Right atrium auricular region (tissue), 2 donors: ENCODE results near the gene FNBP1L. TPM values are rescaled to one million over a fixed set of nuclear protein-coding genes. Genes with fewer than 3 reads are reported as not detected.
"Not testable (repeated sequence)": the region's sequence is repeated elsewhere in the genome, so short reads cannot be mapped to it uniquely, and the experiment has no call there.

Experiments used
- DNase-seq: peaks from one replicate; pipeline ENCODE4 v3.0.0-alpha.2; 2019; ENCODE audit warnings: low spot score
- H3K27ac ChIP-seq, 2 donors: fragments of 200-600 bp; sonication (generic); 1 replicate in 1 of 2; 2 replicates in 1 of 2; pipeline ENCODE4 v1.5.1; 2016 to 2019
- H3K27me3 ChIP-seq, 2 donors: fragments of 200-600 bp; sonication (generic); one replicate each; pipeline versions ENCODE4 v1.5.1 to v1.6.0; 2017 to 2019
- H3K36me3 ChIP-seq: fragments of 200-600 bp; sonication (generic); one replicate; pipeline ENCODE4 v1.5.1; 2016
- H3K4me1 ChIP-seq, 2 donors: fragments of 200-600 bp; sonication (generic); one replicate each; pipeline versions ENCODE4 v1.5.1 to v1.6.0; 2017 to 2019
- H3K4me3 ChIP-seq, 2 donors: fragments of 200-600 bp; sonication (generic); 1 replicate in 1 of 2; 2 replicates in 1 of 2; pipeline ENCODE4 v1.5.1; 2017 to 2019; ENCODE audit warnings: mild to moderate bottlenecking in 1 of 2, moderate library complexity in 1 of 2
- H3K9me3 ChIP-seq, 2 donors: fragments of 200-600 bp; sonication (generic); one replicate each; pipeline ENCODE4 v1.5.1; 2019
- CTCF ChIP-seq, 2 donors: fragments of 200-600 bp; sonication (generic); IDR thresholded peaks; one replicate each; pipeline ENCODE4 v1.5.1; 2019; ENCODE audit warnings: antibody characterized with exemption in 2 of 2
- total RNA-seq, 2 donors: library from RNA; depleted of rRNA; stranded (reverse); fragments of >200 nt; gene quantifications; one replicate each; pipeline ENCODE4 v1.1.0, GENCODE V29; 2016

The FNBP1L gene
- total RNA-seq, 2 donors from 2014 or later = 13.9 to 17.8 TPM

GRCh38 chr1:93587354-93587753 lies 139.4 kb downstream of the FNBP1L start:
- Histone ChIP-seq H3K36me3 (peaks cover 30% of the 10 kb centered on the region), H3K27me3 (no peaks in the 10 kb centered on the region), H3K4me3 (no peak overlapping the region), H3K9me3 (no peaks in the 10 kb centered on the region), H3K27ac (no peak overlapping the region), H3K4me1 (peaks cover 0 to 41% of the 10 kb centered on the region in 2 donors)
- TF ChIP-seq CTCF (IDR thresholded peaks at IDR 0.05) = no peak
- DNase-seq = no peak

- Histone ChIP-seq H3K9me3 (no peaks in the 10 kb centered on the region), H3K27me3 (no peaks in the 10 kb centered on the region), H3K4me1 (peaks cover 0 to 50% of the 10 kb centered on the region in 2 donors), H3K27ac (no peak overlapping the region), H3K36me3 (peaks cover 22% of the 10 kb centered on the region), H3K4me3 (no peak overlapping the region)
- no peak for TF ChIP-seq CTCF (IDR thresholded peaks at IDR 0.05)
- no peak for DNase-seq
Measured at GRCh38 chr1:93588206-93588605, 140.3 kb downstream of the FNBP1L start.

- Histone ChIP-seq H3K36me3 (peaks cover 22% of the 10 kb centered on the region), H3K27ac (no peak overlapping the region), H3K27me3 (no peaks in the 10 kb centered on the region), H3K4me3 (no peak overlapping the region), H3K9me3 (no peaks in the 10 kb centered on the region), H3K4me1 (peaks cover 0 to 53% of the 10 kb centered on the region in 2 donors)
- TF ChIP-seq CTCF (IDR thresholded peaks at IDR 0.05) = no peak
- no peak for DNase-seq
Measured at GRCh38 chr1:93588955-93589354, 141.0 kb downstream of the FNBP1L start.

- H3K4me3 ChIP-seq, H3K9me3 ChIP-seq, DNase-seq, H3K27ac ChIP-seq, H3K27me3 ChIP-seq: not testable (repeated sequence)
- Histone ChIP-seq H3K36me3 (peaks cover 22% of the 10 kb centered on the region), H3K4me1 (peaks cover 0 to 51% of the 10 kb centered on the region in 2 donors)
Measured at GRCh38 chr1:93591291-93591675, 143.4 kb downstream of the FNBP1L start.

- no peak for DNase-seq
- Histone ChIP-seq H3K9me3 (no peaks in the 10 kb centered on the region), H3K4me1 (peaks cover 0 to 56% of the 10 kb centered on the region in 2 donors), H3K27ac (no peak overlapping the region), H3K4me3 (no peak overlapping the region), H3K36me3 (peaks cover 18% of the 10 kb centered on the region), H3K27me3 (no peaks in the 10 kb centered on the region)
- no peak for TF ChIP-seq CTCF (IDR thresholded peaks at IDR 0.05)
Measured at GRCh38 chr1:93591676-93592550, 144.0 kb downstream of the FNBP1L start.

- Histone ChIP-seq H3K4me1 (peaks cover 0 to 61% of the 10 kb centered on the region in 2 donors), H3K4me3 (no peak overlapping the region), H3K9me3 (no peaks in the 10 kb centered on the region), H3K27ac (no peak overlapping the region), H3K27me3 (no peaks in the 10 kb centered on the region), H3K36me3 (peaks cover 18% of the 10 kb centered on the region)
- DNase-seq = no peak
- TF ChIP-seq CTCF (IDR thresholded peaks at IDR 0.05) = no peak
Measured at GRCh38 chr1:93592551-93592949, 144.6 kb downstream of the FNBP1L start.
